GM21529 (cell line): ENCODE results near the gene SAFB2.

Source experiments
- ATAC-seq: cut with Tn5 transposase; IDR thresholded peaks from one replicate; pipeline ENCODE4 v1.9.1; 2021; ENCODE audit not compliant: unreplicated experiment

SAFB2 gene

GRCh38 chr19:5553892-5554291, 68.7 kb downstream of the SAFB2 start:
- ATAC-seq: no peak

GRCh38 chr19:5547881-5548280, 74.7 kb downstream of the SAFB2 start:
- ATAC-seq: no peak

- no peak for ATAC-seq
Observed at GRCh38 chr19:5545984-5546383, 76.6 kb downstream of the SAFB2 start.

GRCh38 chr19:5545051-5545450, 77.5 kb downstream of the SAFB2 start:
- ATAC-seq: no peak

- ATAC-seq: no peak
Observed at GRCh38 chr19:5542665-5543064, 79.9 kb downstream of the SAFB2 start.

- ATAC-seq: no peak
Observed at GRCh38 chr19:5541456-5541855, 81.1 kb downstream of the SAFB2 start.

- ATAC-seq: no peak
Observed at GRCh38 chr19:5540208-5540607, 82.4 kb downstream of the SAFB2 start.

GRCh38 chr19:5537870-5538269, 84.7 kb downstream of the SAFB2 start:
- no peak for ATAC-seq
